GM23338 (cell line): ENCODE measurements around the gene SGO1. TPM values are rescaled to one million over a fixed set of nuclear protein-coding genes. Genes with fewer than 3 reads are reported as not detected.

Experiments used
- ATAC-seq: fragments of 200-7000 bp; cut with Tn5 transposase; 3 replicates; pipeline ENCODE4 v1.9.1; 2020
- DNase-seq: peaks from one replicate; pipeline ENCODE4 v3.0.0-alpha.2; 2015; ENCODE audit warnings: low spot score
- H2AFZ ChIP-seq: fragments of 200-600 bp; sonication (generic); 2 replicates; pipeline ENCODE4 v1.8.0; 2016; ENCODE audit warnings: antibody characterized with exemption, mild to moderate bottlenecking, moderate library complexity
- H3F3A ChIP-seq: fragments of 200-600 bp; sonication (generic); replicated peaks from 2 replicates; pipeline ENCODE4 v1.8.0; 2017; ENCODE audit warnings: antibody characterized with exemption, mixed run types, low read depth
- H3K27ac ChIP-seq: fragments of 200-600 bp; sonication (generic); 2 replicates; pipeline ENCODE4 v1.6.1; 2016; ENCODE audit warnings: low read depth
- H3K27me3 ChIP-seq: fragments of 200-600 bp; sonication (generic); 2 replicates; pipeline ENCODE4 v1.8.0; 2016; ENCODE audit warnings: mild to moderate bottlenecking, mixed run types, moderate library complexity; ENCODE audit not compliant: insufficient read depth
- H3K36me3 ChIP-seq: fragments of 200-600 bp; sonication (generic); 2 replicates; pipeline ENCODE4 v1.8.0; 2016; ENCODE audit warnings: mild to moderate bottlenecking; ENCODE audit not compliant: insufficient read depth
- H3K4me1 ChIP-seq: fragments of 200-600 bp; sonication (generic); 2 replicates; pipeline ENCODE4 v1.8.0; 2016; ENCODE audit warnings: mild to moderate bottlenecking, moderate library complexity; ENCODE audit not compliant: insufficient read depth
- H3K4me2 ChIP-seq: fragments of 200-600 bp; sonication (generic); 2 replicates; pipeline ENCODE4 v1.7.1; 2017; ENCODE audit warnings: mixed run types
- H3K4me3 ChIP-seq: fragments of 200-600 bp; sonication (generic); 2 replicates; pipeline ENCODE4 v1.6.1; 2016; ENCODE audit warnings: mixed run types
- H3K79me2 ChIP-seq: fragments of 200-600 bp; sonication (generic); replicated peaks from 2 replicates; pipeline ENCODE4 v1.8.0; 2017; ENCODE audit warnings: mild to moderate bottlenecking; ENCODE audit not compliant: insufficient read depth
- H3K9me2 ChIP-seq: fragments of 200-600 bp; sonication (generic); 2 replicates; pipeline ENCODE4 v1.8.0; 2017; ENCODE audit not compliant: insufficient read depth
- H4K20me1 ChIP-seq: fragments of 200-600 bp; sonication (generic); replicated peaks from 2 replicates; pipeline ENCODE4 v1.8.0; 2017; ENCODE audit warnings: mild to moderate bottlenecking; ENCODE audit not compliant: insufficient read depth
- H3K27ac Mint-ChIP-seq: 2 replicates; pipeline ENCODE4 v1.8.0; 2020; ENCODE audit warnings: inconsistent platforms, mild to moderate bottlenecking, moderate library complexity, mixed read lengths
- H3K27me3 Mint-ChIP-seq: 3 replicates; pipeline ENCODE4 v1.8.0; 2022; ENCODE audit warnings: low read depth, mild to moderate bottlenecking, moderate library complexity, mixed read lengths, inconsistent platforms; ENCODE audit not compliant: insufficient read depth, poor library complexity
- H3K36me3 Mint-ChIP-seq: 3 replicates; pipeline ENCODE4 v1.8.0; 2021; ENCODE audit warnings: low read depth, mild to moderate bottlenecking, inconsistent platforms, moderate library complexity, mixed read lengths
- H3K4me1 Mint-ChIP-seq: 3 replicates; pipeline ENCODE4 v1.8.0; 2020; ENCODE audit warnings: mild to moderate bottlenecking, inconsistent platforms, mixed read lengths
- H3K4me3 Mint-ChIP-seq: 3 replicates; pipeline ENCODE4 v1.8.0; 2021; ENCODE audit warnings: moderate library complexity, mild to moderate bottlenecking, inconsistent platforms, mixed read lengths
- H3K9me3 Mint-ChIP-seq: 3 replicates; pipeline ENCODE4 v1.8.0; 2020; ENCODE audit warnings: moderate library complexity, mild to moderate bottlenecking, inconsistent platforms, mixed read lengths
- CREB1 ChIP-seq: fragments of 250-450 bp; sonication (Bioruptor Pico); IDR thresholded peaks from 2 replicates; pipeline ENCODE4 v1.5.0; 2020; ENCODE audit warnings: low read depth, mild to moderate bottlenecking, moderate library complexity
- EZH2 ChIP-seq: fragments of 200-600 bp; sonication (generic); IDR thresholded peaks from one replicate; pipeline ENCODE4 v1.8.0; 2017; ENCODE audit warnings: antibody characterized with exemption, mild to moderate bottlenecking, low read depth; ENCODE audit not compliant: unreplicated experiment
- EZH2phosphoT487 ChIP-seq: fragments of 200-600 bp; sonication (generic); IDR thresholded peaks from one replicate; pipeline ENCODE4 v1.8.1; 2018; ENCODE audit warnings: antibody characterized with exemption; ENCODE audit not compliant: unreplicated experiment
- POLR2AphosphoS5 ChIP-seq: IDR thresholded peaks from 2 replicates; pipeline ENCODE4 v1.6.1; 2016; ENCODE audit warnings: antibody characterized with exemption, low read depth
- ZNF114 ChIP-seq: fragments of 250-450 bp; sonication (Bioruptor Pico); IDR thresholded peaks from 2 replicates; pipeline ENCODE4 v1.5.0; 2020; ENCODE audit warnings: mild to moderate bottlenecking, moderate library complexity
- polyA plus RNA-seq: library from polyadenylated mRNA; unstranded; fragments of >200 nt; fragmentation: Nextera tagmentation; extraction: Ambion mirVana; gene quantifications from 2 replicates; pipeline ENCODE4 v1.2.1, GENCODE V29; 2016
- total RNA-seq: library from RNA; depleted of rRNA; stranded (reverse); fragments of >200 nt; shearing (Covaris generic); gene quantifications from 2 replicates; pipeline ENCODE4 v1.2.3, GENCODE V29; 2014
- TF ChIP-seq, protein P1 (sequence below): fragments of 250-450 bp; sonication (Bioruptor Pico); IDR thresholded peaks from 2 replicates; pipeline ENCODE4 v1.5.0; 2020; ENCODE audit warnings: mild to moderate bottlenecking, moderate library complexity
- TF ChIP-seq, protein P2 (sequence below), 2 experiments: fragments of 200-600 bp in 1 of 2; sonication (generic) in 1 of 2; conservative IDR thresholded peaks; 2 replicates each; pipeline versions ENCODE4 v1.5.1 to v1.6.1; 2016 to 2017; ENCODE audit warnings: antibody characterized with exemption in 2 of 2, low read depth in 2 of 2, mild to moderate bottlenecking in 2 of 2, moderate library complexity in 1 of 2

SGO1 gene
- total and polyA plus RNA-seq, 2 experiments from 2014 or later = 33.0 to 128 TPM

GRCh38 chr3:20145874-20146273 is 40.1 kb downstream of the SGO1 start:
- H3K4me1 ChIP-seq = no peaks in the 10 kb centered on the region; the same call in 1 of the 2 replicates
- no peaks in the 10 kb centered on the region for H3K27me3 ChIP-seq
- H3K9me3 Mint-ChIP-seq = no peaks in the 10 kb centered on the region
- H3K27ac Mint-ChIP-seq = no peak overlapping the region
- peaks cover 10% of the 10 kb centered on the region for H3K4me1 Mint-ChIP-seq
- H3K4me3 Mint-ChIP-seq = no peak overlapping the region
- DNase-seq = no peak
- no peaks in the 10 kb centered on the region for H3F3A ChIP-seq
- H3K4me2 ChIP-seq = no peak overlapping the region
- H3K79me2 ChIP-seq = no peaks in the 10 kb centered on the region
- no peak for ATAC-seq
- H3K9me2 ChIP-seq = no peaks in the 10 kb centered on the region
- H3K36me3 ChIP-seq = no peaks in the 10 kb centered on the region
- TF ChIP-seq, protein P1, sequence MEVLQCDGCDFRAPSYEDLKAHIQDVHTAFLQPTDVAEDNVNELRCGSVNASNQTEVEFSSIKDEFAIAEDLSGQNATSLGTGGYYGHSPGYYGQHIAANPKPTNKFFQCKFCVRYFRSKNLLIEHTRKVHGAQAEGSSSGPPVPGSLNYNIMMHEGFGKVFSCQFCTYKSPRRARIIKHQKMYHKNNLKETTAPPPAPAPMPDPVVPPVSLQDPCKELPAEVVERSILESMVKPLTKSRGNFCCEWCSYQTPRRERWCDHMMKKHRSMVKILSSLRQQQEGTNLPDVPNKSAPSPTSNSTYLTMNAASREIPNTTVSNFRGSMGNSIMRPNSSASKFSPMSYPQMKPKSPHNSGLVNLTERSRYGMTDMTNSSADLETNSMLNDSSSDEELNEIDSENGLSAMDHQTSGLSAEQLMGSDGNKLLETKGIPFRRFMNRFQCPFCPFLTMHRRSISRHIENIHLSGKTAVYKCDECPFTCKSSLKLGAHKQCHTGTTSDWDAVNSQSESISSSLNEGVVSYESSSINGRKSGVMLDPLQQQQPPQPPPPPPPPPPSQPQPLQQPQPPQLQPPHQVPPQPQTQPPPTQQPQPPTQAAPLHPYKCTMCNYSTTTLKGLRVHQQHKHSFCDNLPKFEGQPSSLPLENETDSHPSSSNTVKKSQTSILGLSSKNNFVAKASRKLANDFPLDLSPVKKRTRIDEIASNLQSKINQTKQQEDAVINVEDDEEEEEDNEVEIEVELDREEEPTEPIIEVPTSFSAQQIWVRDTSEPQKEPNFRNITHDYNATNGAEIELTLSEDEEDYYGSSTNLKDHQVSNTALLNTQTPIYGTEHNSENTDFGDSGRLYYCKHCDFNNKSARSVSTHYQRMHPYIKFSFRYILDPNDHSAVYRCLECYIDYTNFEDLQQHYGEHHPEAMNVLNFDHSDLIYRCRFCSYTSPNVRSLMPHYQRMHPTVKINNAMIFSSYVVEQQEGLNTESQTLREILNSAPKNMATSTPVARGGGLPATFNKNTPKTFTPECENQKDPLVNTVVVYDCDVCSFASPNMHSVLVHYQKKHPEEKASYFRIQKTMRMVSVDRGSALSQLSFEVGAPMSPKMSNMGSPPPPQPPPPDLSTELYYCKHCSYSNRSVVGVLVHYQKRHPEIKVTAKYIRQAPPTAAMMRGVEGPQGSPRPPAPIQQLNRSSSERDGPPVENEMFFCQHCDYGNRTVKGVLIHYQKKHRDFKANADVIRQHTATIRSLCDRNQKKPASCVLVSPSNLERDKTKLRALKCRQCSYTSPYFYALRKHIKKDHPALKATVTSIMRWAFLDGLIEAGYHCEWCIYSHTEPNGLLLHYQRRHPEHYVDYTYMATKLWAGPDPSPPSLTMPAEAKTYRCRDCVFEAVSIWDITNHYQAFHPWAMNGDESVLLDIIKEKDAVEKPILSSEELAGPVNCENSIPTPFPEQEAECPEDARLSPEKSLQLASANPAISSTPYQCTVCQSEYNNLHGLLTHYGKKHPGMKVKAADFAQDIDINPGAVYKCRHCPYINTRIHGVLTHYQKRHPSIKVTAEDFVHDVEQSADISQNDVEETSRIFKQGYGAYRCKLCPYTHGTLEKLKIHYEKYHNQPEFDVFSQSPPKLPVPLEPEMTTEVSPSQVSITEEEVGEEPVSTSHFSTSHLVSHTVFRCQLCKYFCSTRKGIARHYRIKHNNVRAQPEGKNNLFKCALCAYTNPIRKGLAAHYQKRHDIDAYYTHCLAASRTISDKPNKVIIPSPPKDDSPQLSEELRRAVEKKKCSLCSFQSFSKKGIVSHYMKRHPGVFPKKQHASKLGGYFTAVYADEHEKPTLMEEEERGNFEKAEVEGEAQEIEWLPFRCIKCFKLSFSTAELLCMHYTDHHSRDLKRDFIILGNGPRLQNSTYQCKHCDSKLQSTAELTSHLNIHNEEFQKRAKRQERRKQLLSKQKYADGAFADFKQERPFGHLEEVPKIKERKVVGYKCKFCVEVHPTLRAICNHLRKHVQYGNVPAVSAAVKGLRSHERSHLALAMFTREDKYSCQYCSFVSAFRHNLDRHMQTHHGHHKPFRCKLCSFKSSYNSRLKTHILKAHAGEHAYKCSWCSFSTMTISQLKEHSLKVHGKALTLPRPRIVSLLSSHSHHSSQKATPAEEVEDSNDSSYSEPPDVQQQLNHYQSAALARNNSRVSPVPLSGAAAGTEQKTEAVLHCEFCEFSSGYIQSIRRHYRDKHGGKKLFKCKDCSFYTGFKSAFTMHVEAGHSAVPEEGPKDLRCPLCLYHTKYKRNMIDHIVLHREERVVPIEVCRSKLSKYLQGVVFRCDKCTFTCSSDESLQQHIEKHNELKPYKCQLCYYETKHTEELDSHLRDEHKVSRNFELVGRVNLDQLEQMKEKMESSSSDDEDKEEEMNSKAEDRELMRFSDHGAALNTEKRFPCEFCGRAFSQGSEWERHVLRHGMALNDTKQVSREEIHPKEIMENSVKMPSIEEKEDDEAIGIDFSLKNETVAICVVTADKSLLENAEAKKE = no peak
- TF ChIP-seq POLR2AphosphoS5 (no peak), CREB1 (CRISPR knock-in tag) (no peak), EZH2phosphoT487 (no peak), ZNF114 (CRISPR knock-in tag) (no peak), EZH2 (no peak)
- TF ChIP-seq, protein P2, sequence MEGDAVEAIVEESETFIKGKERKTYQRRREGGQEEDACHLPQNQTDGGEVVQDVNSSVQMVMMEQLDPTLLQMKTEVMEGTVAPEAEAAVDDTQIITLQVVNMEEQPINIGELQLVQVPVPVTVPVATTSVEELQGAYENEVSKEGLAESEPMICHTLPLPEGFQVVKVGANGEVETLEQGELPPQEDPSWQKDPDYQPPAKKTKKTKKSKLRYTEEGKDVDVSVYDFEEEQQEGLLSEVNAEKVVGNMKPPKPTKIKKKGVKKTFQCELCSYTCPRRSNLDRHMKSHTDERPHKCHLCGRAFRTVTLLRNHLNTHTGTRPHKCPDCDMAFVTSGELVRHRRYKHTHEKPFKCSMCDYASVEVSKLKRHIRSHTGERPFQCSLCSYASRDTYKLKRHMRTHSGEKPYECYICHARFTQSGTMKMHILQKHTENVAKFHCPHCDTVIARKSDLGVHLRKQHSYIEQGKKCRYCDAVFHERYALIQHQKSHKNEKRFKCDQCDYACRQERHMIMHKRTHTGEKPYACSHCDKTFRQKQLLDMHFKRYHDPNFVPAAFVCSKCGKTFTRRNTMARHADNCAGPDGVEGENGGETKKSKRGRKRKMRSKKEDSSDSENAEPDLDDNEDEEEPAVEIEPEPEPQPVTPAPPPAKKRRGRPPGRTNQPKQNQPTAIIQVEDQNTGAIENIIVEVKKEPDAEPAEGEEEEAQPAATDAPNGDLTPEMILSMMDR (conservative IDR thresholded peaks at IDR 0.05; ENCODE audit: low read depth in 2 of 2) = no peak
- H3K27ac ChIP-seq = no peak overlapping the region
- no peaks in the 10 kb centered on the region for H4K20me1 ChIP-seq
- no peaks in the 10 kb centered on the region for H3K27me3 Mint-ChIP-seq
- H2AFZ ChIP-seq = no peak overlapping the region
- H3K36me3 Mint-ChIP-seq = no peaks in the 10 kb centered on the region
- no peak overlapping the region for H3K4me3 ChIP-seq
